Measurements from ENCODE around the gene ALDH5A1. TPM values are rescaled to one million over a fixed set of nuclear protein-coding genes. Genes with fewer than 3 reads are reported as not detected.

The ALDH5A1 gene
- total and polyA plus RNA-seq, 10 of the 15 experiments (the other 5 are each of a cell fraction or from before 2014, with no cell fraction given): 2.6 to 13.8 (median 9.3) TPM

GRCh38 chr6:24571361-24571760 lies 76.6 kb downstream of the ALDH5A1 start:
- no TSS peak for BruUV-seq (replicated peaks)
- ATAC-seq: no peak
- RAD21 ChIA-PET (ENCODE audit: unreplicated experiment): interaction anchor here (2.2 kb wide), 1 partner anchor 10 kb away, joined by 6 read pairs; no protein-coding TSS in a partner anchor
- no peak for FAIRE-seq
- no peak overlapping the region for H3K9ac ChIP-seq (ENCODE audit: control insufficient read depth, insufficient read depth, low read length)
- WGBS (ENCODE audit: insufficient coverage, insufficient replicate concordance, low lambda C conversion rate, missing lambda C conversion rate): 96% methylated on average over 6 of the region's 6 CpGs
- H3K4me2 ChIP-seq (ENCODE audit: control insufficient read depth, insufficient read depth): no peak overlapping the region
- no peak overlapping the region for H3K27ac ChIP-seq (ENCODE audit: control insufficient read depth, insufficient read depth)
- H4K20me1 ChIP-seq (ENCODE audit: control insufficient read depth, insufficient read depth): no peaks in the 10 kb centered on the region
- TF ChIP-seq SMAD1 (IDR thresholded peaks at IDR 0.05; ENCODE audit: low read depth, partially characterized antibody): no peak
- TF ChIP-seq NFIC (IDR thresholded peaks at IDR 0.05; ENCODE audit: low read depth, low read length): no peak
- TF ChIP-seq ATF3 (IDR thresholded peaks at IDR 0.05; ENCODE audit: borderline replicate concordance, extremely low read depth, low read depth, low read length): no peak
- TF ChIP-seq HSF1 (IDR thresholded peaks at IDR 0.05; ENCODE audit: low read depth, low read length): no peak
- TF ChIP-seq ELK1 (IDR thresholded peaks at IDR 0.05; ENCODE audit: low read depth, low read length): no peak
- TF ChIP-seq NBN (IDR thresholded peaks at IDR 0.05): no peak
- no peak for TF ChIP-seq GABPA (IDR thresholded peaks at IDR 0.05; ENCODE audit: low read depth)
- TF ChIP-seq PKNOX1 (IDR thresholded peaks at IDR 0.05): no peak
- TF ChIP-seq RELB (IDR thresholded peaks at IDR 0.05; ENCODE audit: low read depth): no peak
- TF ChIP-seq SUZ12 (IDR thresholded peaks at IDR 0.05; ENCODE audit: unreplicated experiment): no peak
- no peak for TF ChIP-seq ZNF207 (IDR thresholded peaks at IDR 0.05; ENCODE audit: borderline replicate concordance)
- H3K9me3 ChIP-seq (replicated peaks; ENCODE audit: control insufficient read depth, insufficient read depth, low read length): no peaks in the 10 kb centered on the region
- in situ Hi-C loops (cut with MboI): no loop called here
- no peak overlapping the region for H2AFZ ChIP-seq (ENCODE audit: control insufficient read depth, low read depth, low read length)
- no peaks in the 10 kb centered on the region for H3K36me3 ChIP-seq (ENCODE audit: control insufficient read depth in 2 of 2, insufficient read depth in 2 of 2, low read length in 1 of 2)
- no peak for DNase-seq (ENCODE audit: low read depth, low spot score)
- intact Hi-C loops (cut with micrococcal nuclease; ENCODE audit: unreplicated experiment): no loop called here
- SMC1A ChIA-PET (ENCODE audit: uncharacterized antibody, unreplicated experiment): interaction anchor here (1.7 to 1.8 kb wide), 2 partner anchors 10 to 48 kb away, joined by 5 to 11 read pairs; no protein-coding TSS in a partner anchor
- CTCF ChIA-PET: interaction anchor here (0.7 to 5.9 kb wide), 3 partner anchors 12 to 49 kb away, joined by 3 to 40 read pairs (median 5); no protein-coding TSS in a partner anchor
- POLR2A ChIA-PET: no interaction called here
- H3K4me3 ChIP-seq: no peak overlapping the region
- H3K4me1 ChIP-seq (ENCODE audit: control insufficient read depth, insufficient read depth, low read length): no peaks in the 10 kb centered on the region
- H3K79me2 ChIP-seq (ENCODE audit: control insufficient read depth, insufficient read depth, low read length): no peaks in the 10 kb centered on the region
- no peaks in the 10 kb centered on the region for H3K27me3 ChIP-seq (replicated peaks in 1 of 2; ENCODE audit: control insufficient read depth in 2 of 2, insufficient read depth in 2 of 2, low read length in 1 of 2)
